ENCODE measurements around the gene PLEKHG3.

DNA sequence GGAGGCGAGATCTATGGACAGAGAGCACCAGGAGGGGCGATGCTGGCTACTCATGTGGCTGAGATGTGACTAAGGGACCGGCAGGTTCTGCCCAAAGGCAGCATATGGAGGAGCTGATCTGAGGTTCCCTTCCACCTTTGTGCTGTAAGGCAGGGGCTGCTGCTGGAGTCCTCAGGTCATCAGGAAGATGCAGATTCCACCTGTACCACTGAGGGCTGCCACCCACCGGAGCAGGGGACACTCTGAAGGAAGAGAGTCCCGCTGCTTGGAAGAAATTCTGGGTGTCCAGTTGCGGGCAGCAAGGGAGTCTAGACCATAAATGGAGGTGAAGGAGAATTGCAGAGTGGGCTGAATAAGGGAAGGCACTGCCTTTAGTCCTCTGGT, 55.3 kb downstream of the PLEKHG3 start:
- TF ChIP-seq POLR2AphosphoS5 (IDR thresholded peaks at IDR 0.05): no peak
- TF ChIP-seq, protein P1, sequence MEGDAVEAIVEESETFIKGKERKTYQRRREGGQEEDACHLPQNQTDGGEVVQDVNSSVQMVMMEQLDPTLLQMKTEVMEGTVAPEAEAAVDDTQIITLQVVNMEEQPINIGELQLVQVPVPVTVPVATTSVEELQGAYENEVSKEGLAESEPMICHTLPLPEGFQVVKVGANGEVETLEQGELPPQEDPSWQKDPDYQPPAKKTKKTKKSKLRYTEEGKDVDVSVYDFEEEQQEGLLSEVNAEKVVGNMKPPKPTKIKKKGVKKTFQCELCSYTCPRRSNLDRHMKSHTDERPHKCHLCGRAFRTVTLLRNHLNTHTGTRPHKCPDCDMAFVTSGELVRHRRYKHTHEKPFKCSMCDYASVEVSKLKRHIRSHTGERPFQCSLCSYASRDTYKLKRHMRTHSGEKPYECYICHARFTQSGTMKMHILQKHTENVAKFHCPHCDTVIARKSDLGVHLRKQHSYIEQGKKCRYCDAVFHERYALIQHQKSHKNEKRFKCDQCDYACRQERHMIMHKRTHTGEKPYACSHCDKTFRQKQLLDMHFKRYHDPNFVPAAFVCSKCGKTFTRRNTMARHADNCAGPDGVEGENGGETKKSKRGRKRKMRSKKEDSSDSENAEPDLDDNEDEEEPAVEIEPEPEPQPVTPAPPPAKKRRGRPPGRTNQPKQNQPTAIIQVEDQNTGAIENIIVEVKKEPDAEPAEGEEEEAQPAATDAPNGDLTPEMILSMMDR (IDR thresholded peaks at IDR 0.05): no peak
